HG02642 (cell line): ENCODE data around the gene PSMB2.

Experiments used
- ATAC-seq: cut with Tn5 transposase; IDR thresholded peaks from one replicate; pipeline ENCODE4 v1.9.1; 2021; ENCODE audit warnings: mild to moderate bottlenecking; ENCODE audit not compliant: unreplicated experiment, poor library complexity

The PSMB2 gene

DNA sequence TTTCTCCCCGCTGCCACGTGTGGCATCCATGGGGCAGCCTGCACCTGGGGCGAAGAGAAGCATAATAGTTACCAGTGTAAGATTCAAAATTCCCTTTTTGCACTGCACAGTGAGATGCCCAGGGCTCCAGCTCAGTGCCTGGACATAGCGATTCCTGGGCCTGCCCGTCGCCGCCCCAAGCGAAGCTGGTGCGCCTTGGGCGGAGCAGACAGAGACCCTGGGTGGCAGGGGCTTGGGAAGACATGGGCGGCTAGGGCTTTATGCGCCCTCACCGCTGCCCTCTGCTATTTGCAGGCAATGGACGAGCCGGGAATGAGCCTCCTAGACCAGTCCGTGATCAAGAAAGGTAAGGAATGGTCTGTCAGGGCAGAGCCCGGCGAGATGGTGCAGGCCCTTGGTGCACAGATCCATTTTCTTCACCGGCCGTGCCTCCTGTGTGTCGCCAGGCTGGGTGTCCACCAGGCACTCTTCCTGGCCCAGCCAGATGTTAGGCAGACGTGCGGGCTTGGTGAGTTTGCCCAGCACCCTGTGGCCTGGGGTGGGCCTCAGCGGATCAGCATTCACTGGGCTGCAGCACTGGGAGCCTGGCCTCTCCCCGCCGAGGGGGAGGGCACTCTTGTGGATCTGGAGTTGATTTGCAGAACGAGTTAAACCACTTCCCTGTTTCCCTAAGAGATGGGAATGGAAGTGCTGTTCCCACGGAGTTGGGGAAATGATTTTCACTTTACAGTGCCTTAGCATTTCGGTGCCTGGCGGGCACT is 66.5 kb downstream of the PSMB2 start:
- no peak for ATAC-seq

DNA sequence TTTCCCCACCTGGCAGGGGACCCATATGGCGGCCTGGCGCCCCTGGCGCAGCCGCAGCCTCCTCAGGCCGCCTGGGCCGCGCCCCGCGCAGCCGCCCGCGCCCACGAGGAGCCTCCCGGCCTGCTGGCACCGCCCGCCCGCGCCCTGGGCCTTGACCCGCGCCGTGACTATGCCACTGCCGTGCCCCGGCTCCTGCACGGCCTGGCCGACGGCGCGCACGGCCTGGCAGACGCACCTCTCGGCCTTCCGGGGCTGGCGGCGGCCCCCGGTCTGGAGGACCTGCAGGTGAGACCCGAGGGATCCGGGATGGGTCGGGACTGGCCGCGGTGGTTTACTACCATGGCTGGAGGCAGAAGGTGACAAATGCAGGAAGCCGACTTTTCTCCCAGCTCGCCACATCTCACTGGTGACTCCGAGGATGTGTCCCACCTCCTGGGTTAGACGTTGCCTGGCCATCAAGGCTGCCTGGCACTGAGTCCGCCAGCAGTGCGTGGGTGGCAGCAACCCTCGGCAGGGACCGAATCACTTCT is 67.1 kb downstream of the PSMB2 start:
- ATAC-seq, result no peak

DNA sequence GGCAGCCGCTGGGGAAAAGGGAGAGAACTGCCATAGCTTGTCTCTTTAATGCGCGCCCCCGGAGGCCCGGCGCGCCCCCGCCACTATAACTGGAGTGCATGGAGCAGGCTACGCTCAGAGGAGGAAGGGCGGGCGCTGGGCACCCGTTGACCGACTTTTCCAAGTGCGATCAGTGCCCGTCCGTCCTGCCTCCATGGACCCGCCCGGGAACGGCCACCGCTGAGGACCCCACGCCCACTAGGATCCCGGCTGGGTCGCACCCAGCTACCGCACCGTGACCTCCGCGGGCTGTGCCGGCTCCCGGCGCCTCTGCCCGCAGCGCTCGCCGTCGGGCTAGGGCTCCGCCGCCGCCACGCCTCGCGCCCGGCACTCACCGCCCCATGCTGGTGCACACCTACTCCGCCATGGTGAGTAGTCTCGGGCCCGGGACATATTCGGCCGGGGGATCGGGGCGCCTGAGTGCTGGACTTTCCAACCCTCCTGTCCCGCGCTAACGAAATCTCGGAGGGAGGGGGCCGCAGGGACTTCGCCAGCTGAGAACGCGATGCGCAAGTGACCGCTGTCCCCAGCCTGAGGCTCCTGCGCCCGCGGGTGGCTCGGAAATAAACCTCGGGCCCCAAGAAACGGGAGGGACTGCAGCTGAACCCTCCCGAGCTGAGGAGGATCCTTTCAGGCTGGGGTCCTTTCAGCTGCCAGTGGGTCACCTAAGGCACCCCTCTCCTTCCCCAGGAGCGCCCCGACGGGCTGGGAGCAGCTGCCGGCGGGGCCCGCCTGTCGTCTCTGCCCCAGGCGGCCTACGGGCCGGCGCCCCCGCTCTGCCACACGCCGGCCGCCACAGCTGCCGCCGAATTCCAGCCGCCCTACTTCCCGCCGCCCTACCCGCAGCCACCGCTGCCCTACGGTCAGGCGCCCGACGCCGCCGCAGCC is 67.9 kb downstream of the PSMB2 start, which contains the start of gene TFAP2E:
Gene TFAP2E, plus strand, starts transcription at position 117 of the 927 bp plus-strand sequence. Its CDS starts 264 bp downstream, at position 381.
- no peak for ATAC-seq

- no peak for ATAC-seq
Observed at GRCh38 chr1:35572296-35572695, 69.0 kb downstream of the PSMB2 start.

DNA sequence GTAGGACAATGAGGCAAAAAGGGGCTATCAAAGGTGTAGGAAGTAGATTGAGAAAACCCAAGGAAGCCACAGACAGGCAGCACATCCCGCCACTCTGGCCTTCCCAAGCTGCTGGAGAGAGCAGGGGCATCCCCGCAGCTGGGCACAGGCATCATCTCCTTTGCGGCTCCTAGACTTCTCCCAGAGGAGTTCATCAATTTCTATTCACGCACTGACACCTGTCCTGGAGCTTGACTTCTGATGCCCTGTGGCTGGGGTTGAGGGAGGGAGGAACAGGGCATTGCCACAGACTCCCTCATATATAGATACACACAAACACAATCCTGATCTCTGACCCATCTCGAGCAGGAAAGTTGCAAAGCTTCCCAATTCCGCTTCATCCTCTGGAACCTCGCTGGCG is 70.1 kb downstream of the PSMB2 start:
- ATAC-seq, result no peak

DNA sequence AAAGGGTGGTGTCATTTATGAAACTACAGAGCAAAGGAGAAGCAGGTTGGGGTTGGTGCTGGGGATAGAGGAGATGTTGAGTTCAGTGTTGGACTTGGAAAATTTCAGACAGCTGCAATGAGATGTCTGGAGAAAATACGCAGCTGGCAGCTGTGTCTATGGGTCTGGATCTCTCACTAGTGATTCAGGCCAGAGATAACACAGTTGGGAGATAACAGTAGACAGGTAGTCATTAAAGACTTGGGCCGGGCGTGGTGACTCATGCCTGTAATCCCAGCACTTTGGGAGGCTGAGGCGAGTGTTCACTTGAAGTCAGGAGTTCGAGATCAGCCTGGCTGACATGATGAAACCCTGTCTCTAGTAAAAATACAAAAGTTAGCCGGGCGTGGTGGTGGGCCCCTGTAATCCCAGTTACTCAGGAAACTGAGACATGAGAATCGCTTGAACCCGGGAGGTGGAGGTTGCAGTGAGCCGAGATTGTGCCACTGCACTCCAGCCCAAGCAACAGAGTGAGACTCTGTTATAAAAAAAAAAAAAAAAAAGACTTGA is 70.7 kb downstream of the PSMB2 start:
- ATAC-seq, result no peak

DNA sequence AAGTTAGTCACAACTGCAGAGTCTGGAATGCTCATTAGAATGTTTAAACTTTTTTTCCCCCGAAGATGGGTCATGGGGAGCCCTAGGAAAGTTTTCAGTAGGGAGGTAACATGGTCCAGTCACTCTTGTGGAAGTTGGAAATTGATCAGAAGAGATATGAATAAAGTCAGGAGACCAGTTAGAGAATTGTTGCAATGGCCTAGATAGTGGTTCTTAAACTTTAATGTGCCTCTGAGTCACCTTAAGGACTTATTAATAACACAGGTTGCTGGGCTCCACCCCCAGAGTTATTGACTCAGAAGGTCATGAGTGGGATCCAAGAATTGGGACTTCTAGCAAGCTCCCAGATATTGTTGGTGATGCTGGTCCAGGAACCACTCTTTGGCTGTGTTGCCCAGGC is 71.4 kb downstream of the PSMB2 start:
- no peak for ATAC-seq

DNA sequence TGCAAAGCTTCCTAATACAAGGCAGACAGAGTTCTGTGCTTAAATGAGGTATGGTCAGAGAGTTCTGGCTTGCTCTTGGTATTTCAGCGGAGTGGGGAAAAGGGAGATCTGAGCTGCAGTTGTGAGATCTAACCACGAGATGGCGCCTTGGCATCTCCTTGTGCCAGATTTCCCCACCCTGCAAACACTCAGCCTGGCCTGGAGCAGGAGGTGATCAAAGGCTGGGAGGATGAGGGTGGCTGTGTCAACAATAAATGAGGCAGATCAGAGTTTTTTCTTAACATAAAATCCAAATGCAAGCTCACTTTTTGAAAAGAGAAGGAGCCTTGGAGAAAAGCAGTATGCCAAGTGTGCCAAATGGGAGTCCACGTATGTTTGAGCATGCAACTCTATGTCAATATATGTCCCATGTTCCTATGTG is 72.3 kb downstream of the PSMB2 start:
- ATAC-seq, result no peak

DNA sequence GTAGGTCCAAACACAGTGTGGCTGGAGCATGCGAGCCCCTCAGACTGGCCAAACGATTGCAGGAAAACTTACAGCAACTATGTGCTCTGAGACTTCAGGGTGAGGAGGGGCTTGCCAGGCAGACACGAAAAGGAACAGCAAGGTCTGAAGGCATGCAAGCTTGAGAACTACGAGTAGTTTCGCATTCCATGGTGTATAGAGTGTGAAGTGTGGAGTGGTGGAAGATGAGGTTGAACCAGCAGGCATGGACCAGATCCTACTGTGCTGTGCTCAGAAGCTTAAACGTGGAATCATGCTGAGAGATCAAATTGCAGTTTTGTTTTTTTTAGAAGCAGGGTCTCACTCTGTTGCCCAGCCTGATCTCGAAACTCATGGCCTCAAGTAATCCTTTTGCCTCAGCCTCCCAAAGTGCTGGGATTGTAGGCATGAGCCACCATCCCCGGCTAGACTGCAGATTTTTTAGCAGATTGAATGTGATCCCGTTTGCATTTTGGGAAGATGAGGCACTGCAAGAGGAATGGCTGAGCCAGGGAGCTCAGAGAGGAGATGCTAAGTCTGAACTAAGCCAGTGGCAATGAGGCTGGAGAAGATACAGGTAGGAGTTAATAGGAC is 73.3 kb downstream of the PSMB2 start:
- ATAC-seq, result no peak

- no peak for ATAC-seq
Observed at GRCh38 chr1:35565742-35566133, 75.6 kb downstream of the PSMB2 start.

DNA sequence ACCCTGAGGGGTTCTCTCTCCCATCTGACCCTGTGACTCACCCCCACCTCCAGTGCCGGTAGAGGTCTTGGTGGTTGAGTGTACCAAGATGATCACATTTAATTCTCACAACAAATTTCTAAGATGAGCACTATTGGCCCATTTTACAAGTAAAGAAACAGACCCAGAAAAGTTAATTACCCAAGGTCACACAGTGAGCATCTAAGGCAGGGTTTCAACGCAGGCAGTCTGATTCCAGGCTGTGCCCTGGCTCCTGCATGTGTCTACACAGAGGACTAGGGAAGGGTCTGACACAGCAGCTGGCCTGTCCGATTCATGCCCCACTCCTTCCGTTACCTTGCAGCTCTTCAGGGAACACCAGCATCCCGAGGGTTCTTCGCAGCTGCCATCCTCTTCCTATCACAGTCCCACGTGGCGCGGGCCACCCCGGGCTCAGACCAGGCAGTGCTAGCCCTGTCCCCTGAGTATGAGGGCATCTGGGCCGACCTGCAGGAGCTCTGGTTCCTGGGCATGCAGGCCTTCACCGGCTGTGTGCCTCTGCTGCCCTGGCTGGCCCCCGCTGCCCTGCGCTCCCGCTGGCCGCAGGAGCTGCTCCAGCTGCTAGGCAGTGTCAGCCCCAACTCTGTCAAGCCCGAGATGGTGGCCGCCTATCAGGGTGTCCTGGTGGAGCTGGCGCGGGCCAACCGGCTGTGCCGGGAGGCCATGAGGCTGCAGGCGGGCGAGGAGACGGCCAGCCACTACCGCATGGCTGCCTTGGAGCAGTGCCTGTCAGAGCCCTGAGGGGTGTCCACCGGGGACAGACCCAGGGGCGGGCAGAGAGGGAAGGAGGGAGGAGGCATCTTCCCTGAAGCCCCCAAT is 76.2 kb downstream of the PSMB2 start:
- no peak for ATAC-seq

DNA sequence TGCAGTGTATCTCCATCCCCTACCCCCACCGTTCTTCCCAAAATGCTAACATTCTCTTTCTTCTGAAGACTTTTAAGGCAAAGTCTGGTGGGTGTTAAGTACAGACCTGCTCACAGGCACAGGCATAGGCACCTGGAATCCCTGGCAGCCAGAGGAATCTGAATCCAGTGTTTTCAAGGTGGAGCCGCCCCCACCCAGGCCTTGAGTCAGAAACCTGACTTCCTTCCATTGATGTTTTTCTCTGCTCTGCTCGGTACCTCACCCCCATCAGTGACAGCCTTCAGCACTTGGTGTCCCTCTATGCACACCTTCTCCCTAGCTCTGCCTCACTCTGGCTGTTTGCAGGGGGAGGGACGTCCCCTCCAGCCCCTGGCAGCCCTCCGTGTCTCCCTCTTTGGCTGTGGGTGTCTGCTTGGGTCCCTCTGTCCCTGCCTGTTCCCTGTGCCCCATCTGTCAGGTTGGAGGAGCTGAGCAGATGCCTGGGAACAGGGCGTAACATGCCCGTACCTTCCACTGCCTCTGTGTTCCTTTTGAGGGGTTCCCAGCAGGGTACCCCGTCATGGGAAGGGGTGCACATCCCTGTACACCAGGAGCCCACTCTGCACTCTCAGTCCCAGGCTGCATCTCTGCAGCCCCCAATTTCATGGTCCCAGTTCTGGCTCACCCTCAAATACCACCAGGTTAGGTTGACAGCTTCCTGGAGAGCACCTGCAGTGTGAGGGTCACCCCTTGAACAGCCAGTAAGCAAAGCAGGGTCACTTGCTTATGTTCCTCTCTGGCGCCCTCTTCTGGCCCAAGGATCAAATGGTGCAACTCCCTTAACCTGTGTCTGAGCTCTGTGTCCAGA is 77.1 kb downstream of the PSMB2 start:
- peak; percentile 46 for ATAC-seq

- ATAC-seq, result no peak
Observed at GRCh38 chr1:35563166-35563565, 78.2 kb downstream of the PSMB2 start.

DNA sequence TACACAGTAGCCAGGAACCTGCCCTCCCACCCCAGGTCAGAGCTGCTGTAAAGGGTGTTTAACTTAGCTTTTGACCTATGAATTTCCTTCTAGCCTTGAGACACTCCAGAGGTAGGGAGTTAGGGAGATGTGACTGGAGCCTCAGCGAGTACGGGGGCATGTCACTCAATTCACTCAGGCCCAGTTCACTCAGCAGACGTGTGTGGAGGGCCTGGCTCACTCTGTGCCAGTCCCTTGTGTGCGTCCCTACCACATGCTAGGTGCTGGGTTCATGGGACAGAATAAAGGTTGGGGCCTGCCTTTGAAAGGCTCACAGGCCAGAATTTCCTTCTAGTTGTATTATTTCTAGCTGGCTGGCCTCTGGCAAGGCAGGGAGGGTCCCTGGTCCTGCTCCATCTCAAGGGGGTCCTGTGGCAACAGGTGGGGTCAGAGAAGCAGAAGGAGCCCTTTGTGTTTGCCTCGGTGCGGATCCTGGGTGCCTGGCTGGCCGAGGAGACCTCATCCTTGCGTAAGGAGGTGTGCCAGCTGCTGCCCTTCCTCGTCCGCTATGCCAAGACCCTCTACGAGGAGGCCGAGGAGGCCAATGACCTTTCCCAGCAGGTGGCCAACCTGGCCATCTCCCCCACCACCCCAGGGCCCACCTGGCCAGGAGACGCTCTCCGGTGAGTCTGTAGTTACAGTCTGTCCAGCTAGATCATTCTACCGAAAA is 79.2 kb downstream of the PSMB2 start:
- ATAC-seq, result no peak

GRCh38 chr1:35561297-35561971 is 79.9 kb downstream of the PSMB2 start:
- ATAC-seq, result no peak

DNA sequence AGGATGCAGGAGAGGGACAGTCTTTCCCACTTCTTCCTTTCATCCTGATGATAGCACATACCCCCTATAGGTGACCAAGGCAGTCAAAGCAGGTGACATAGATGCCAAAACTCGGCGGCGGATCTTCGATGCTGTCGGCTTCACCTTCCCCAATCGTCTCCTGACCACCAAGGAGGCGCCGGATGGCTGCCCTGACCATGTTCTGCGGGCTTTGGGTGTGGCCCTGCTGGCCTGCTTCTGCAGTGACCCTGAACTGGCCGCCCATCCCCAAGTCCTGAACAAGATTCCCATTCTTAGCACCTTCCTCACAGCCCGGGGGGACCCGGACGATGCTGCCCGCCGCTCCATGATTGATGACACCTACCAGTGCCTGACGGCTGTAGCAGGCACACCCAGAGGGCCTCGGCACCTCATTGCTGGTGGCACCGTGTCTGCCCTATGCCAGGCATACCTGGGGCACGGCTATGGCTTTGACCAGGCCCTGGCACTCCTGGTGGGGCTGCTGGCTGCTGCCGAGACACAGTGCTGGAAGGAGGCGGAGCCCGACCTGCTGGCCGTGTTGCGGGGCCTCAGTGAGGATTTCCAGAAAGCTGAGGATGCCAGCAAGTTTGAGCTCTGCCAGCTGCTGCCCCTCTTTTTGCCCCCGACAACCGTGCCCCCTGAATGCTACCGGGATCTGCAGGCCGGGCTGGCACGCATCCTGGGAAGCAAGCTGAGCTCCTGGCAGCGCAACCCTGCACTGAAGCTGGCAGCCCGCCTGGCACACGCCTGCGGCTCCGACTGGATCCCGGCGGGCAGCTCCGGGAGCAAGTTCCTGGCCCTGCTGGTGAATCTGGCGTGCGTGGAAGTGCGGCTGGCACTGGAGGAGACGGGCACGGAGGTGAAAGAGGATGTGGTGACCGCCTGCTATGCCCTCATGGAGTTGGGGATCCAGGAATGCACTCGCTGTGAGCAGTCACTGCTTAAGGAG is 80.8 kb downstream of the PSMB2 start:
- no peak for ATAC-seq
